ENCODE measurements around the gene TRAF7.

DNA sequence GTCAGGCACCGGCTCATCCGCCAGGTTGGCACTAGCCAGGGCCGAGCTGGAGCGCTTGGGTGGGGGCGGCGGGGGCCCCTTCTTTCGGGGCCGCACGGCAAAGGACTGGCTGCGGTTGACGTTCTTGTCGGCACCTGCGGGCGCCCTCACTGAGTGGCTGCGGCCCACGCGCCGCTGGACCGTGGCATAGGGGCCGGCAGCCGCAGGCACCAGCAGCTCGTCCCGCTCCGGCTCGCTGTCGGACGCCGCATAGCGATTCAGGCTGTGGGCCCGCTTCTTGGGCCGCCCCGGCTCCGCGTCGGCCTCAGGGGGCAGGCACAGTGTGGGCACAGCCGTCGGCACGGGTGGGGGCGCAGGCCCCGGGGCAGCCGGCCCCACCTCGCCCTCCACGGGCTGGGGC lies 24.9 kb downstream of the TRAF7 start:
- TF ChIP-seq CTCF (conservative IDR thresholded peaks at IDR 0.05; ENCODE audit: low read depth, low read length) (no peak), EZH2phosphoT487 (IDR thresholded peaks at IDR 0.05; ENCODE audit: borderline replicate concordance, low read length) (no peak), EZH2 (IDR thresholded peaks at IDR 0.05; ENCODE audit: low read length, unreplicated experiment) (no peak)

Measured in PC-3 (cell line).